HepG2 (cell line): Measurements from ENCODE around the gene CD7. TPM values are rescaled to one million over a fixed set of nuclear protein-coding genes. Genes with fewer than 3 reads are reported as not detected.
A peak's percentile ranks its signal among the peaks of the same experiment; 100 is the strongest.

ENCODE experiments used
- DPF2 ChIP-seq: sonication (generic); formaldehyde crosslinking; IDR thresholded peaks from 2 replicates; pipeline ENCODE4 v1.4.0; 2020; ENCODE audit warnings: mild to moderate bottlenecking, low read depth, missing genetic modification reagents, borderline replicate concordance
- GABPA ChIP-seq, 2 experiments: IDR thresholded peaks; 2 replicates each; pipeline ENCODE4 v1.6.1; 2011 to 2016; ENCODE audit warnings: low read depth in 2 of 2, low read length in 1 of 2, missing biosample characterization in 1 of 2, missing genetic modification characterization in 1 of 2
- HDAC2 ChIP-seq: sonication (generic); formaldehyde crosslinking; IDR thresholded peaks from 2 replicates; pipeline ENCODE4 v1.4.0; 2020; ENCODE audit warnings: missing genetic modification reagents
- HNRNPUL1 ChIP-seq: fragments of 200-400 bp; formaldehyde crosslinking; IDR thresholded peaks from 2 replicates; pipeline ENCODE4 v1.6.1; 2017; ENCODE audit warnings: low read depth, mild to moderate bottlenecking, low read length, moderate library complexity
- KMT2B ChIP-seq: IDR thresholded peaks from 2 replicates; pipeline ENCODE4 v1.6.1; 2016; ENCODE audit warnings: missing genetic modification reagents, missing compliant biosample characterization
- MXD4 ChIP-seq: IDR thresholded peaks from 2 replicates; pipeline ENCODE4 v1.6.1; 2016; ENCODE audit warnings: mild to moderate bottlenecking, missing biosample characterization, missing genetic modification reagents
- PCBP1 ChIP-seq: fragments of 200-400 bp; formaldehyde crosslinking; IDR thresholded peaks from 2 replicates; pipeline ENCODE4 v1.6.1; 2017; ENCODE audit warnings: mild to moderate bottlenecking, low read depth, low read length, borderline replicate concordance
- ZIK1 ChIP-seq: sonication (generic); formaldehyde crosslinking; IDR thresholded peaks from 2 replicates; pipeline ENCODE4 v1.5.0; 2020; ENCODE audit warnings: mild to moderate bottlenecking, low read depth, missing genetic modification reagents, borderline replicate concordance
- ZNF101 ChIP-seq: sonication (generic); formaldehyde crosslinking; IDR thresholded peaks from 2 replicates; pipeline ENCODE4 v1.4.0; 2020; ENCODE audit warnings: mild to moderate bottlenecking, low read depth, missing genetic modification reagents, borderline replicate concordance
- ZNF546 ChIP-seq: sonication (generic); formaldehyde crosslinking; conservative IDR thresholded peaks from 2 replicates; pipeline ENCODE4 v1.8.1; 2023; ENCODE audit warnings: mild to moderate bottlenecking, missing genetic modification reagents
- ZNF749 ChIP-seq: sonication (generic); formaldehyde crosslinking; IDR thresholded peaks from 2 replicates; pipeline ENCODE4 v1.8.0; 2022; ENCODE audit warnings: mild to moderate bottlenecking, missing genetic modification reagents, moderate library complexity, borderline replicate concordance
- ZNF883 ChIP-seq: sonication (generic); formaldehyde crosslinking; IDR thresholded peaks from 2 replicates; pipeline ENCODE4 v1.5.1; 2020; ENCODE audit warnings: mild to moderate bottlenecking, missing genetic modification reagents; ENCODE audit errors: not compliant biosample characterization
- ZSCAN20 ChIP-seq: sonication (generic); formaldehyde crosslinking; IDR thresholded peaks from 2 replicates; pipeline ENCODE4 v1.4.0; 2020; ENCODE audit warnings: missing genetic modification reagents, mild to moderate bottlenecking, borderline replicate concordance
- polyA plus RNA-seq, 8 experiments: library from polyadenylated mRNA; depleted of rRNA in 3 of 8; stranded (reverse) in 7 of 8; unstranded in 1 of 8; fragments of >200 nt; fragmentation: Illumina TruSeq in 4 of 8; extraction: Trizol in 4 of 8; gene quantifications; 2 replicates each; pipeline versions ENCODE4 v1.2.1 to v1.2.3, GENCODE V29; 2011 to 2016; ENCODE audit warnings: low read depth in 4 of 8, missing spikeins in 1 of 8, mixed read lengths in 1 of 8; ENCODE audit not compliant: insufficient read depth in 1 of 8
- total RNA-seq, 5 experiments: library from RNA; depleted of rRNA; stranded (reverse); fragments of >200 nt; fragmentation: Illumina TruSeq; extraction: Trizol; gene quantifications; 2 replicates each; pipeline ENCODE4 v1.2.3, GENCODE V29; 2016; ENCODE audit warnings: low read depth in 1 of 5
- TF ChIP-seq, protein P1 (sequence below): sonication (generic); formaldehyde crosslinking; IDR thresholded peaks from 2 replicates; pipeline ENCODE4 v1.4.0; 2020; ENCODE audit warnings: missing genetic modification reagents
- TF ChIP-seq, protein P2 (sequence below): sonication (generic); formaldehyde crosslinking; IDR thresholded peaks from 2 replicates; pipeline ENCODE4 v1.8.0; 2022; ENCODE audit warnings: missing genetic modification reagents, mild to moderate bottlenecking, moderate library complexity, borderline replicate concordance
- TF ChIP-seq, protein P3 (sequence below): sonication (generic); formaldehyde crosslinking; IDR thresholded peaks from 2 replicates; pipeline ENCODE4 v1.4.0; 2020; ENCODE audit warnings: missing genetic modification reagents
- TF ChIP-seq, protein P4 (sequence below): sonication (generic); formaldehyde crosslinking; IDR thresholded peaks from 2 replicates; pipeline ENCODE4 v1.4.0; 2020; ENCODE audit warnings: low read depth, mild to moderate bottlenecking, missing genetic modification reagents

The CD7 gene
- total and polyA plus RNA-seq, 2 of the 13 experiments (the other 11 are each of a cell fraction or from before 2014, with no cell fraction given), result 67.6 to 76.4 TPM

DNA sequence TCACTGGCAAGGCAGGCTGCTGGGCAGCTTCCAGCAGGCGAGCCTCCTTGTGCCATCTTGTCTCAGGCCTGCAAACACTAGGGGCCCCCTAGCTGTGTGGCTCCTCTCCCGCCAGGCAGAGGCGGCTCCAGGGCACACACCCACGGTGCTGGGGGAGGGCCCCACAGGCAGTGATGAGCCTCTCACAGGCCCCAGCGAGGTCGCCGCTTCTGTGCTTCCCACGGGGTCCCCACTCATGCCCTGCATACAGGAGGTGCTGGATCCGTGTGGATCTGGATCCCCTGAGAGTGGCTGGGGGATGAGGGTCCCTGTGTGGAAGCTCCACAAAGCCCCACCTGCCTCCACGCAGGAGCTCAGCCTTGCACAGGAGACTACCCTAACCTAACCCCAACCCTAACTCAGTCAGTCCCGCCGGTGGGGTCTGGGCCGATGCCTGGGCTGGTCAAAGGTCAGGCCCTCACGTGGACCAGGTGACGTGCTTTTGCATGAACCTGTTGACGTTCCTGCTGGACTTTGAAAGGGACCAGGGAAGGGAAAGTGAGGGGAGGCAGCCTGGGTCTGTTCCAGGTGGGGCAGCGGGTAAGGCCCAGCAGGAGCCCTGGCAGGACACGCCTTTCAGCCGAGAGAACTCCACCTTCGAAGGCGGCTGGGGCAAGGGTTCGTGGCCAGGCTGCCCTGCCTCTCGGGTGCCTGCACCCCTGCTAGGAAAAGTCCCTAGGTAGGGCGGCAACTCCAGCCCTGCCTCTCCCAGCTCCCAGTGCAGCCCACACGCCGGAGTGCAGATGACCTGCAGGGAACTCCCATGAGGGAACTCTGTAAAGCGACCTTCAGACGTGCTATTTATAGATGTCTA lies 11.0 kb upstream of the CD7 start (continued):
- no peak for TF ChIP-seq ZNF883 (CRISPR knock-in tag)
- TF ChIP-seq, protein P1, sequence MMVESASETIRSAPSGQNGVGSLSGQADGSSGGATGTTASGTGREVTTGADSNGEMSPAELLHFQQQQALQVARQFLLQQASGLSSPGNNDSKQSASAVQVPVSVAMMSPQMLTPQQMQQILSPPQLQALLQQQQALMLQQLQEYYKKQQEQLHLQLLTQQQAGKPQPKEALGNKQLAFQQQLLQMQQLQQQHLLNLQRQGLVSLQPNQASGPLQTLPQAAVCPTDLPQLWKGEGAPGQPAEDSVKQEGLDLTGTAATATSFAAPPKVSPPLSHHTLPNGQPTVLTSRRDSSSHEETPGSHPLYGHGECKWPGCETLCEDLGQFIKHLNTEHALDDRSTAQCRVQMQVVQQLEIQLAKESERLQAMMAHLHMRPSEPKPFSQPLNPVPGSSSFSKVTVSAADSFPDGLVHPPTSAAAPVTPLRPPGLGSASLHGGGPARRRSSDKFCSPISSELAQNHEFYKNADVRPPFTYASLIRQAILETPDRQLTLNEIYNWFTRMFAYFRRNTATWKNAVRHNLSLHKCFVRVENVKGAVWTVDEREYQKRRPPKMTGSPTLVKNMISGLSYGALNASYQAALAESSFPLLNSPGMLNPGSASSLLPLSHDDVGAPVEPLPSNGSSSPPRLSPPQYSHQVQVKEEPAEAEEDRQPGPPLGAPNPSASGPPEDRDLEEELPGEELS (CRISPR knock-in tag), result peak; percentile 91
- TF ChIP-seq, protein P2, sequence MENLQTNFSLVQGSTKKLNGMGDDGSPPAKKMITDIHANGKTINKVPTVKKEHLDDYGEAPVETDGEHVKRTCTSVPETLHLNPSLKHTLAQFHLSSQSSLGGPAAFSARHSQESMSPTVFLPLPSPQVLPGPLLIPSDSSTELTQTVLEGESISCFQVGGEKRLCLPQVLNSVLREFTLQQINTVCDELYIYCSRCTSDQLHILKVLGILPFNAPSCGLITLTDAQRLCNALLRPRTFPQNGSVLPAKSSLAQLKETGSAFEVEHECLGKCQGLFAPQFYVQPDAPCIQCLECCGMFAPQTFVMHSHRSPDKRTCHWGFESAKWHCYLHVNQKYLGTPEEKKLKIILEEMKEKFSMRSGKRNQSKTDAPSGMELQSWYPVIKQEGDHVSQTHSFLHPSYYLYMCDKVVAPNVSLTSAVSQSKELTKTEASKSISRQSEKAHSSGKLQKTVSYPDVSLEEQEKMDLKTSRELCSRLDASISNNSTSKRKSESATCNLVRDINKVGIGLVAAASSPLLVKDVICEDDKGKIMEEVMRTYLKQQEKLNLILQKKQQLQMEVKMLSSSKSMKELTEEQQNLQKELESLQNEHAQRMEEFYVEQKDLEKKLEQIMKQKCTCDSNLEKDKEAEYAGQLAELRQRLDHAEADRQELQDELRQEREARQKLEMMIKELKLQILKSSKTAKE (CRISPR knock-in tag), result peak; percentile 98
- TF ChIP-seq ZIK1 (CRISPR knock-in tag), result peak; percentile 55
- TF ChIP-seq PCBP1, result peak; percentile 79; the same call in 1 of the 2 replicates
- no peak for TF ChIP-seq GABPA (IDR thresholded peaks at IDR 0.05; ENCODE audit: low read depth, low read length)
- peak; percentile 38; the same call in 1 of the 2 replicates for TF ChIP-seq GABPA (CRISPR knock-in tag; IDR thresholded peaks at IDR 0.05; ENCODE audit: low read depth)
- peak; percentile 89; the same call in 1 of the 2 replicates for TF ChIP-seq ZNF546
- peak; percentile 66; the same call in 1 of the 2 replicates for TF ChIP-seq KMT2B (CRISPR knock-in tag)
- TF ChIP-seq MXD4 (CRISPR knock-in tag), result peak; percentile 92
- TF ChIP-seq HDAC2 (CRISPR knock-in tag), result peak; percentile 93
- peak; percentile 95 for TF ChIP-seq ZNF749 (CRISPR knock-in tag)
- TF ChIP-seq ZSCAN20 (CRISPR knock-in tag), result 0 out of 2 replicates have a peak, but pooled peaks have one; percentile 54
- TF ChIP-seq HNRNPUL1, result no peak
- TF ChIP-seq, protein P3, sequence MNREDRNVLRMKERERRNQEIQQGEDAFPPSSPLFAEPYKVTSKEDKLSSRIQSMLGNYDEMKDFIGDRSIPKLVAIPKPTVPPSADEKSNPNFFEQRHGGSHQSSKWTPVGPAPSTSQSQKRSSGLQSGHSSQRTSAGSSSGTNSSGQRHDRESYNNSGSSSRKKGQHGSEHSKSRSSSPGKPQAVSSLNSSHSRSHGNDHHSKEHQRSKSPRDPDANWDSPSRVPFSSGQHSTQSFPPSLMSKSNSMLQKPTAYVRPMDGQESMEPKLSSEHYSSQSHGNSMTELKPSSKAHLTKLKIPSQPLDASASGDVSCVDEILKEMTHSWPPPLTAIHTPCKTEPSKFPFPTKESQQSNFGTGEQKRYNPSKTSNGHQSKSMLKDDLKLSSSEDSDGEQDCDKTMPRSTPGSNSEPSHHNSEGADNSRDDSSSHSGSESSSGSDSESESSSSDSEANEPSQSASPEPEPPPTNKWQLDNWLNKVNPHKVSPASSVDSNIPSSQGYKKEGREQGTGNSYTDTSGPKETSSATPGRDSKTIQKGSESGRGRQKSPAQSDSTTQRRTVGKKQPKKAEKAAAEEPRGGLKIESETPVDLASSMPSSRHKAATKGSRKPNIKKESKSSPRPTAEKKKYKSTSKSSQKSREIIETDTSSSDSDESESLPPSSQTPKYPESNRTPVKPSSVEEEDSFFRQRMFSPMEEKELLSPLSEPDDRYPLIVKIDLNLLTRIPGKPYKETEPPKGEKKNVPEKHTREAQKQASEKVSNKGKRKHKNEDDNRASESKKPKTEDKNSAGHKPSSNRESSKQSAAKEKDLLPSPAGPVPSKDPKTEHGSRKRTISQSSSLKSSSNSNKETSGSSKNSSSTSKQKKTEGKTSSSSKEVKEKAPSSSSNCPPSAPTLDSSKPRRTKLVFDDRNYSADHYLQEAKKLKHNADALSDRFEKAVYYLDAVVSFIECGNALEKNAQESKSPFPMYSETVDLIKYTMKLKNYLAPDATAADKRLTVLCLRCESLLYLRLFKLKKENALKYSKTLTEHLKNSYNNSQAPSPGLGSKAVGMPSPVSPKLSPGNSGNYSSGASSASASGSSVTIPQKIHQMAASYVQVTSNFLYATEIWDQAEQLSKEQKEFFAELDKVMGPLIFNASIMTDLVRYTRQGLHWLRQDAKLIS, result 0 out of 2 replicates have a peak, but pooled peaks have one; percentile 58
- TF ChIP-seq ZNF101 (CRISPR knock-in tag), result no peak
- TF ChIP-seq, protein P4, sequence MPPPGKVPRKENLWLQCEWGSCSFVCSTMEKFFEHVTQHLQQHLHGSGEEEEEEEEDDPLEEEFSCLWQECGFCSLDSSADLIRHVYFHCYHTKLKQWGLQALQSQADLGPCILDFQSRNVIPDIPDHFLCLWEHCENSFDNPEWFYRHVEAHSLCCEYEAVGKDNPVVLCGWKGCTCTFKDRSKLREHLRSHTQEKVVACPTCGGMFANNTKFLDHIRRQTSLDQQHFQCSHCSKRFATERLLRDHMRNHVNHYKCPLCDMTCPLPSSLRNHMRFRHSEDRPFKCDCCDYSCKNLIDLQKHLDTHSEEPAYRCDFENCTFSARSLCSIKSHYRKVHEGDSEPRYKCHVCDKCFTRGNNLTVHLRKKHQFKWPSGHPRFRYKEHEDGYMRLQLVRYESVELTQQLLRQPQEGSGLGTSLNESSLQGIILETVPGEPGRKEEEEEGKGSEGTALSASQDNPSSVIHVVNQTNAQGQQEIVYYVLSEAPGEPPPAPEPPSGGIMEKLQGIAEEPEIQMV, result peak; percentile 86; the same call in 1 of the 2 replicates
- peak; percentile 88 for TF ChIP-seq DPF2 (CRISPR knock-in tag)
